ENCODE measurements around the gene EPN1. TPM values are rescaled to one million over a fixed set of nuclear protein-coding genes. Genes with fewer than 3 reads are reported as not detected.

The EPN1 gene
- total RNA-seq, 2 donors from 2014 or later: 148 to 149 TPM

- 93 to 96% methylated on average over 12 to 17 of the region's 17 CpGs for WGBS, 2 experiments (ENCODE audit: insufficient coverage in 1 of 2, insufficient read length in 1 of 2)
- H3K27me3 Mint-ChIP-seq (ENCODE audit: insufficient read depth): peaks cover 2% of the 10 kb centered on the region
- Histone ChIP-seq H3K4me1 (ENCODE audit: control insufficient read depth, insufficient read depth, low read length) (peaks cover 10% of the 10 kb centered on the region), H3K27ac (ENCODE audit: low read depth, low read length) (no peak overlapping the region), H3K9ac (ENCODE audit: extremely low read depth, low read length, poor library complexity, severe bottlenecking) (no peak overlapping the region), H3K9me3 (ENCODE audit: control insufficient read depth, low read length) (no peaks in the 10 kb centered on the region), H3K36me3 (ENCODE audit: control insufficient read depth, insufficient read depth, low read length) (peaks cover 22% of the 10 kb centered on the region), H3K27me3 (ENCODE audit: control insufficient read depth, insufficient read depth, low read length, poor library complexity, severe bottlenecking) (no peaks in the 10 kb centered on the region), H3K4me3 (ENCODE audit: low read length) (peak overlapping the region; percentile 85)
- H3K9me3 Mint-ChIP-seq: no peaks in the 10 kb centered on the region
- H3K36me3 Mint-ChIP-seq (ENCODE audit: low read depth): peaks cover 22% of the 10 kb centered on the region
- peaks cover 11% of the 10 kb centered on the region for H3K4me1 Mint-ChIP-seq
- TF ChIP-seq CTCF (conservative IDR thresholded peaks at IDR 0.05): no peak
- H3K27ac Mint-ChIP-seq: no peak overlapping the region
- peak overlapping the region; percentile 72 for H3K4me3 Mint-ChIP-seq
- no peak for DNase-seq
Observed at GRCh38 chr19:55649268-55650125, 25.5 kb upstream of the EPN1 start.

GRCh38 chr19:55650126-55650557, 24.9 kb upstream of the EPN1 start:
- H3K27me3 Mint-ChIP-seq (ENCODE audit: insufficient read depth): peaks cover 2% of the 10 kb centered on the region

GRCh38 chr19:55650602-55651230, 24.3 kb upstream of the EPN1 start:
- Histone ChIP-seq H3K4me3 (ENCODE audit: low read length) (no peak overlapping the region), H3K4me1 (ENCODE audit: control insufficient read depth, insufficient read depth, low read length) (peaks cover 6% of the 10 kb centered on the region), H3K9me3 (ENCODE audit: control insufficient read depth, low read length) (no peaks in the 10 kb centered on the region), H3K27me3 (ENCODE audit: control insufficient read depth, insufficient read depth, low read length, poor library complexity, severe bottlenecking) (no peaks in the 10 kb centered on the region), H3K9ac (ENCODE audit: extremely low read depth, low read length, poor library complexity, severe bottlenecking) (no peak overlapping the region), H3K27ac (ENCODE audit: low read depth, low read length) (no peak overlapping the region), H3K36me3 (ENCODE audit: control insufficient read depth, insufficient read depth, low read length) (peaks cover 12% of the 10 kb centered on the region)
- no peak for DNase-seq
- Mint-ChIP-seq H3K4me1 (peaks cover 11% of the 10 kb centered on the region), H3K9me3 (no peaks in the 10 kb centered on the region), H3K4me3 (no peak overlapping the region), H3K27me3 (ENCODE audit: insufficient read depth) (peaks cover 2% of the 10 kb centered on the region), H3K36me3 (ENCODE audit: low read depth) (peaks cover 15% of the 10 kb centered on the region), H3K27ac (no peak overlapping the region)
- 91 to 92% methylated on average over 8 to 17 of the region's 17 CpGs for WGBS, 2 experiments (ENCODE audit: insufficient coverage in 1 of 2, insufficient read length in 1 of 2)
- no peak for TF ChIP-seq CTCF (conservative IDR thresholded peaks at IDR 0.05)

More at GRCh38 chr19:55650126-55650557, 24.9 kb upstream of the EPN1 start:
- Histone ChIP-seq H3K36me3 (ENCODE audit: control insufficient read depth, insufficient read depth, low read length) (peaks cover 18% of the 10 kb centered on the region), H3K9ac (ENCODE audit: extremely low read depth, low read length, poor library complexity, severe bottlenecking) (no peak overlapping the region), H3K27me3 (ENCODE audit: control insufficient read depth, insufficient read depth, low read length, poor library complexity, severe bottlenecking) (no peaks in the 10 kb centered on the region), H3K27ac (ENCODE audit: low read depth, low read length) (no peak overlapping the region), H3K9me3 (ENCODE audit: control insufficient read depth, low read length) (no peaks in the 10 kb centered on the region), H3K4me3 (ENCODE audit: low read length) (no peak overlapping the region), H3K4me1 (ENCODE audit: control insufficient read depth, insufficient read depth, low read length) (peaks cover 6% of the 10 kb centered on the region)
- Mint-ChIP-seq H3K9me3 (no peaks in the 10 kb centered on the region), H3K4me1 (peaks cover 11% of the 10 kb centered on the region), H3K4me3 (no peak overlapping the region), H3K36me3 (ENCODE audit: low read depth) (peaks cover 21% of the 10 kb centered on the region), H3K27ac (no peak overlapping the region)
- TF ChIP-seq CTCF (conservative IDR thresholded peaks at IDR 0.05): no peak
- 88 to 96% methylated on average over 4 of the region's 4 CpGs for WGBS, 2 experiments (ENCODE audit: insufficient coverage in 1 of 2, insufficient read length in 1 of 2)
- no peak for DNase-seq
